ENCODE measurements around the gene ANAPC7.

ANAPC7 gene

DNA sequence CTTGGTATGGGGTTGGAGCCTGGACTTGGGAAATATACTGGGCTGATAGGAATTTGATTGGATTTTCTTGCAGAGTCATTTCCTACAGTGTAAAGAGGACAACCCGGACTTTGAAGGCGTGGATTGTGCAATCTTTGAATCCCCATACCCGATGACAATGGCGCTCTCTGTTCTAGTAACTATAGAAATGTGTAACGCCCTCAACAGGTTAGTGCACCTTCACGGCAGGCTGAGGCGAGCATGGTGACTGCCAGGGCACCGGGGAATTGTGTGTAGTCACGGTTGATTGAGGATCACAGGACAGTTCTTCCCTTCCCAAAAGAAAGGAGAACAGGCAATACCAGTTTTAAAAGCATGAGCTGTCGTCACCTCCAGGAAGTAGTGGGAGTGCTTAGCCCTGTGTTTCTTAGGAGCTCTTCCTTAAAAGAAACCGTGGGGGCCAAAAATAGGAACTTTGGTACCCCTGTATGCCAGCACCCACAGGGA is 58.3 kb downstream of the ANAPC7 start:
- H3K9me3 ChIP-seq (ENCODE audit: control insufficient read depth, low read length), result no peaks in the 10 kb centered on the region
- no peak overlapping the region for H4K8ac ChIP-seq (ENCODE audit: low read length)
- no peak overlapping the region for H2AK5ac ChIP-seq (ENCODE audit: low read length, severe bottlenecking)
- no peak overlapping the region for H2BK12ac ChIP-seq (ENCODE audit: low read length in 2 of 2)
- H2BK120ac ChIP-seq (ENCODE audit: low read depth, low read length), result no peak overlapping the region
- H3K18ac ChIP-seq (ENCODE audit: low read depth in 1 of 2, low read length in 2 of 2), result no peak overlapping the region
- no peak overlapping the region for H2BK15ac ChIP-seq (ENCODE audit: low read depth, poor library complexity, severe bottlenecking)
- H3K79me1 ChIP-seq (replicated peaks; ENCODE audit: low read length, poor library complexity, severe bottlenecking), result peaks cover 33% of the 10 kb centered on the region
- 95% methylated on average over 11 of the region's 11 CpGs for WGBS
- H3K4ac ChIP-seq (ENCODE audit: low read depth in 1 of 2, low read length in 2 of 2), result no peak overlapping the region
- DNase-seq, result no peak
- H3K36me3 ChIP-seq (ENCODE audit: control insufficient read depth in 1 of 2, insufficient read depth in 2 of 2, low read depth in 1 of 2, low read length in 2 of 2), result peaks cover 76 to 100% of the 10 kb centered on the region in 2 experiments
- no peak overlapping the region for H3K14ac ChIP-seq (ENCODE audit: low read length in 2 of 2)
- no peak overlapping the region for H3K4me3 ChIP-seq (ENCODE audit: insufficient read depth in 1 of 2, low read depth in 1 of 2, low read length in 2 of 2)
- no peak overlapping the region for H3K27ac ChIP-seq (ENCODE audit: low read length, poor library complexity, severe bottlenecking)
- no peak overlapping the region for H2BK5ac ChIP-seq (ENCODE audit: low read depth, low read length, poor library complexity, severe bottlenecking)
- H3K27me3 ChIP-seq (ENCODE audit: control insufficient read depth in 1 of 2, insufficient read depth in 1 of 2, low read length in 2 of 2), result no peaks in the 10 kb centered on the region
- no peak overlapping the region for H3K23ac ChIP-seq (ENCODE audit: low read length in 2 of 2)
- H3K4me1 ChIP-seq (ENCODE audit: control insufficient read depth, insufficient read depth, low read depth, low read length), result peaks cover 3% of the 10 kb centered on the region
- no peak overlapping the region for H4K91ac ChIP-seq (ENCODE audit: low read length)
- no peak overlapping the region for H3K9ac ChIP-seq (ENCODE audit: low read length)
- H3K4me2 ChIP-seq (ENCODE audit: low read length, poor library complexity, severe bottlenecking), result no peak overlapping the region
- H2AFZ ChIP-seq (ENCODE audit: low read depth, low read length), result no peak overlapping the region

DNA sequence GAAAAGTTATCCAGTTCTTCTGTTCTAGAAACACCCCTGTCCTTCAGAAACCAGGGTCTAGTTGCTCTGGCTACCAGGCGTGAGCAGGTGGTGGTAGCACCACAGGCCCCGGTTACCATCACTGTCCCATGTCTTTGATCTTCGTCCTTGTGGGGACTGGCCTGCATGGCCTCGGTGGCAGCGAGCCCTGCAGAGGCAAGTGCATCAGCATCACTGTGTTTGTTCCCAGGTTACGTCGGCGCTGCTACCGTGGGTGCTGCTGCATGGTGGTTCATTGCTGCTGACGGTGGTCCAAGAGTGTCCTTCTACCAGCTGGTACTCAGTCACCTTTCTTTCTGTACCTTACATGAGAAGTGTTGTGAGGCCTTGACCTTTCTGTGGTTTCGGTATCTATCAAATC is 58.9 kb downstream of the ANAPC7 start:
- H2AFZ ChIP-seq (ENCODE audit: low read depth, low read length), result no peak overlapping the region
- no peak overlapping the region for H3K23ac ChIP-seq (ENCODE audit: low read length in 2 of 2)
- no peak overlapping the region for H2AK5ac ChIP-seq (ENCODE audit: low read length, severe bottlenecking)
- peaks cover 3% of the 10 kb centered on the region for H3K4me1 ChIP-seq (ENCODE audit: control insufficient read depth, insufficient read depth, low read depth, low read length)
- H3K18ac ChIP-seq (ENCODE audit: low read depth in 1 of 2, low read length in 2 of 2), result no peak overlapping the region
- peaks cover 33% of the 10 kb centered on the region for H3K79me1 ChIP-seq (replicated peaks; ENCODE audit: low read length, poor library complexity, severe bottlenecking)
- no peak overlapping the region for H4K91ac ChIP-seq (ENCODE audit: low read length)
- no peak overlapping the region for H3K27ac ChIP-seq (ENCODE audit: low read length, poor library complexity, severe bottlenecking)
- no peak overlapping the region for H2BK12ac ChIP-seq (ENCODE audit: low read length in 2 of 2)
- H3K9me3 ChIP-seq (ENCODE audit: control insufficient read depth, low read length), result no peaks in the 10 kb centered on the region
- no peak overlapping the region for H3K4me3 ChIP-seq (ENCODE audit: insufficient read depth in 1 of 2, low read depth in 1 of 2, low read length in 2 of 2)
- H3K36me3 ChIP-seq (ENCODE audit: control insufficient read depth in 1 of 2, insufficient read depth in 2 of 2, low read depth in 1 of 2, low read length in 2 of 2), result peaks cover 73 to 100% of the 10 kb centered on the region in 2 experiments
- DNase-seq, result no peak
- no peak overlapping the region for H3K9ac ChIP-seq (ENCODE audit: low read length)
- H2BK5ac ChIP-seq (ENCODE audit: low read depth, low read length, poor library complexity, severe bottlenecking), result no peak overlapping the region
- H2BK120ac ChIP-seq (ENCODE audit: low read depth, low read length), result no peak overlapping the region
- H3K27me3 ChIP-seq (ENCODE audit: control insufficient read depth in 1 of 2, insufficient read depth in 1 of 2, low read length in 2 of 2), result no peaks in the 10 kb centered on the region
- H2BK15ac ChIP-seq (ENCODE audit: low read depth, poor library complexity, severe bottlenecking), result no peak overlapping the region
- no peak overlapping the region for H3K4ac ChIP-seq (ENCODE audit: low read depth in 1 of 2, low read length in 2 of 2)
- no peak overlapping the region for H3K14ac ChIP-seq (ENCODE audit: low read length in 2 of 2)
- H3K4me2 ChIP-seq (ENCODE audit: low read length, poor library complexity, severe bottlenecking), result no peak overlapping the region
- WGBS, result 95% methylated on average over 9 of the region's 11 CpGs
- no peak overlapping the region for H4K8ac ChIP-seq (ENCODE audit: low read length)

DNA sequence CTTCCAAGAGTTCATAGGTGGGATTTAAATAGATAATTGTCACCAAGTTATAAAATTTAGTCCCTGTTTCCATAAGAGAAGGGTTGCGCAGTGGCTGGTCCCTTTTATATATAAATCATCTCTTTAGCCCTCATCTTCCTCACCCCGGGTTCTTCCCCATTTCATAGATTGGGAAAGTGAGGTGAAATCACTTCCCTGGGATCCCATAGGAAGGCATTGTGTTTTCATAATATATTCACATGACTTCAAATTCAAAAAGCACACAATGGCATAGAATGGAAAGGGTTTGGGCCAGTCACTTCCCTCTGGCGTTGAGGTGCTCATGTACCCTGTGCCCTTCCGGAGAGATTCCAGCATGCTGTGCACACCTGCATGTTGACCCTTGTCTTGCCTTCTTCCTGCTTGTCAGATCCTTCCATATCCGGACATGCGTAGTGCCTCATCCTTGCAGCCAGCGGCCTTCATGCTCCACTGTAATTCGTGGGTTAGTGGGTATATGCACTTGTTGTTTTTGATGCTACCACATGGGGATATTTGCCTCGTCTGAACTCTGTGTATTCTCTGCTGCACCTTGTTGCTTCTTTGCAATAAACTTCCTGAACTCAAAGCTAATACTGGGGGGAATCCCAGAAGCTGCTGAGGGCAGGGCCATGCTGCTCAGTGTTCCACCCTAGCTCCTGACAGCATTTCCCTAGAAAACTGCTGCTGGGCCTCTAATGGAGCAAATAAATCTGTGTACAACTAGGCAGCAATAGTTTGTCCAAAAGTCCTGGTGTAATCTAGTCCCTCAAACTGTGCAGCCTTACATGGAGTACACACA is 59.6 kb downstream of the ANAPC7 start:
- Histone ChIP-seq H2AK5ac (ENCODE audit: low read length, severe bottlenecking) (no peak overlapping the region), H3K27ac (ENCODE audit: low read length, poor library complexity, severe bottlenecking) (no peak overlapping the region), H3K23ac (ENCODE audit: low read length in 2 of 2) (no peak overlapping the region), H3K9me3 (ENCODE audit: control insufficient read depth, low read length) (no peaks in the 10 kb centered on the region), H4K8ac (ENCODE audit: low read length) (no peak overlapping the region), H3K4me3 (ENCODE audit: insufficient read depth in 1 of 2, low read depth in 1 of 2, low read length in 2 of 2) (no peak overlapping the region), H2AFZ (ENCODE audit: low read depth, low read length) (no peak overlapping the region), H3K4me1 (ENCODE audit: control insufficient read depth, insufficient read depth, low read depth, low read length) (peaks cover 3% of the 10 kb centered on the region), H3K9ac (ENCODE audit: low read length) (no peak overlapping the region), H3K14ac (ENCODE audit: low read length in 2 of 2) (no peak overlapping the region), H2BK12ac (ENCODE audit: low read length in 2 of 2) (no peak overlapping the region), H3K27me3 (ENCODE audit: control insufficient read depth in 1 of 2, insufficient read depth in 1 of 2, low read length in 2 of 2) (no peaks in the 10 kb centered on the region), H3K79me1 (replicated peaks; ENCODE audit: low read length, poor library complexity, severe bottlenecking) (peaks cover 33% of the 10 kb centered on the region), H2BK5ac (ENCODE audit: low read depth, low read length, poor library complexity, severe bottlenecking) (no peak overlapping the region), H2BK15ac (ENCODE audit: low read depth, poor library complexity, severe bottlenecking) (no peak overlapping the region), H3K18ac (ENCODE audit: low read depth in 1 of 2, low read length in 2 of 2) (no peak overlapping the region), H3K4ac (ENCODE audit: low read depth in 1 of 2, low read length in 2 of 2) (no peak overlapping the region), H4K91ac (ENCODE audit: low read length) (no peak overlapping the region), H3K4me2 (ENCODE audit: low read length, poor library complexity, severe bottlenecking) (no peak overlapping the region), H2BK120ac (ENCODE audit: low read depth, low read length) (no peak overlapping the region), H3K36me3 (ENCODE audit: control insufficient read depth in 1 of 2, insufficient read depth in 2 of 2, low read depth in 1 of 2, low read length in 2 of 2) (peaks cover 70 to 100% of the 10 kb centered on the region in 2 experiments)
- WGBS, result 97% methylated on average over 7 of the region's 9 CpGs
- DNase-seq, result no peak

DNA sequence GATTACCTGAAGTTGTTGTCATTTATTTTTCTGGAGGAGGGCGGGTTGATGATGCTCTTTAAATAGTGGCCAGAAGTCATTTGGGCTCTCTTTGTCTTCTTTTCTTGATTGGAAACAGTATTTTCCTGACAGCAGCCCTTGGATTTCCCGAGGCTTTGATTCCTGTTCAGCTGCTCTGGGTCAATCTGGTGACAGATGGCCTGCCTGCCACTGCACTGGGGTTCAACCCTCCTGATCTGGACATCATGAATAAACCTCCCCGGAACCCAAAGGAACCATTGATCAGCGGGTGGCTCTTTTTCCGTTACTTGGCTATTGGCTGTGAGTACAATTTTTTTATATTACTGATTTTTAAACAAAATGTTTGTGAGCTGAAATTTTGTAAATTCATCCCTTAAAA is 60.4 kb downstream of the ANAPC7 start:
- no peak for DNase-seq
- Histone ChIP-seq H2AFZ (ENCODE audit: low read depth, low read length) (no peak overlapping the region), H2BK12ac (ENCODE audit: low read length in 2 of 2) (no peak overlapping the region), H3K27ac (ENCODE audit: low read length, poor library complexity, severe bottlenecking) (no peak overlapping the region), H3K18ac (ENCODE audit: low read depth in 1 of 2, low read length in 2 of 2) (no peak overlapping the region), H3K4me3 (ENCODE audit: insufficient read depth in 1 of 2, low read depth in 1 of 2, low read length in 2 of 2) (no peak overlapping the region), H2AK5ac (ENCODE audit: low read length, severe bottlenecking) (no peak overlapping the region), H3K79me1 (replicated peaks; ENCODE audit: low read length, poor library complexity, severe bottlenecking) (peaks cover 37% of the 10 kb centered on the region), H3K9me3 (ENCODE audit: control insufficient read depth, low read length) (no peaks in the 10 kb centered on the region), H3K14ac (ENCODE audit: low read length in 2 of 2) (no peak overlapping the region), H4K8ac (ENCODE audit: low read length) (no peak overlapping the region), H3K23ac (ENCODE audit: low read length in 2 of 2) (no peak overlapping the region), H3K4ac (ENCODE audit: low read depth in 1 of 2, low read length in 2 of 2) (no peak overlapping the region), H3K9ac (ENCODE audit: low read length) (no peak overlapping the region), H2BK5ac (ENCODE audit: low read depth, low read length, poor library complexity, severe bottlenecking) (no peak overlapping the region), H3K36me3 (ENCODE audit: control insufficient read depth in 1 of 2, insufficient read depth in 2 of 2, low read depth in 1 of 2, low read length in 2 of 2) (peaks cover 69 to 100% of the 10 kb centered on the region in 2 experiments), H3K27me3 (ENCODE audit: control insufficient read depth in 1 of 2, insufficient read depth in 1 of 2, low read length in 2 of 2) (no peaks in the 10 kb centered on the region), H2BK120ac (ENCODE audit: low read depth, low read length) (no peak overlapping the region), H4K91ac (ENCODE audit: low read length) (no peak overlapping the region), H3K4me1 (ENCODE audit: control insufficient read depth, insufficient read depth, low read depth, low read length) (peaks cover 3% of the 10 kb centered on the region), H2BK15ac (ENCODE audit: low read depth, poor library complexity, severe bottlenecking) (no peak overlapping the region), H3K4me2 (ENCODE audit: low read length, poor library complexity, severe bottlenecking) (no peak overlapping the region)
- 98% methylated on average over 2 of the region's 5 CpGs for WGBS
